Measurements from ENCODE around the gene CCL15. TPM values are rescaled to one million over a fixed set of nuclear protein-coding genes. Genes with fewer than 3 reads are reported as not detected.

CCL15 gene
- total RNA-seq, 1 donor from 2014 or later = not detected

GRCh38 chr17:35991075-35991474 is 10.3 kb downstream of the CCL15 start:
- no peaks in the 10 kb centered on the region for H3K4me1 ChIP-seq
- DNase-seq (ENCODE audit: extremely low spot score in 2 of 2) = no peak
- H3K27ac ChIP-seq = no peak overlapping the region
- H3K36me3 ChIP-seq = no peaks in the 10 kb centered on the region
- TF ChIP-seq POLR2AphosphoS5 (IDR thresholded peaks at IDR 0.05; ENCODE audit: insufficient read depth in 1 of 2, low read depth in 1 of 2) (no peak), POLR2A (IDR thresholded peaks at IDR 0.05) (no peak), CTCF (IDR thresholded peaks at IDR 0.05) (no peak)
- no peaks in the 10 kb centered on the region for H3K9me3 ChIP-seq
- intact Hi-C loops (cut with DNase I) = no loop called here
- H3K27me3 ChIP-seq = no peaks in the 10 kb centered on the region
- H3K4me3 ChIP-seq = no peak overlapping the region

- H3K27me3 ChIP-seq = no peaks in the 10 kb centered on the region
- DNase-seq (ENCODE audit: extremely low spot score in 2 of 2) = no peak
- H3K27ac ChIP-seq = no peak overlapping the region
- no peaks in the 10 kb centered on the region for H3K4me1 ChIP-seq
- intact Hi-C loops (cut with DNase I) = no loop called here
- no peak overlapping the region for H3K4me3 ChIP-seq
- H3K36me3 ChIP-seq = no peaks in the 10 kb centered on the region
- H3K9me3 ChIP-seq = no peaks in the 10 kb centered on the region
- TF ChIP-seq POLR2A (IDR thresholded peaks at IDR 0.05) (no peak), POLR2AphosphoS5 (IDR thresholded peaks at IDR 0.05; ENCODE audit: insufficient read depth in 1 of 2, low read depth in 1 of 2) (peak in 1 of 2 donors; percentile 49), CTCF (IDR thresholded peaks at IDR 0.05) (no peak)
Observed at GRCh38 chr17:35988164-35988563, 13.2 kb downstream of the CCL15 start.

GRCh38 chr17:35986643-35987042 is 14.7 kb downstream of the CCL15 start, which contains the start of gene CCL14:
Gene CCL14, minus strand, starts transcription at chr17:35986729. Its CDS starts 80 bp downstream, at chr17:35986649.
- Histone ChIP-seq H3K27me3 (no peaks in the 10 kb centered on the region), H3K4me3 (peak within 1 kb of the TSS; percentile 10 to 35), H3K4me1 (no peaks in the 10 kb centered on the region), H3K36me3 (no peaks in the 10 kb centered on the region), H3K27ac (no peak within 1 kb of the TSS), H3K9me3 (no peaks in the 10 kb centered on the region)
- TF ChIP-seq POLR2AphosphoS5 (IDR thresholded peaks at IDR 0.05; ENCODE audit: insufficient read depth in 1 of 2, low read depth in 1 of 2) = no peak
- DNase-seq (ENCODE audit: extremely low spot score in 2 of 2) = no peak
- intact Hi-C loops (cut with DNase I) = no loop called here

- no peaks in the 10 kb centered on the region for H3K27me3 ChIP-seq
- H3K36me3 ChIP-seq = no peaks in the 10 kb centered on the region
- no peak for DNase-seq (ENCODE audit: extremely low spot score in 2 of 2)
- H3K4me1 ChIP-seq = no peaks in the 10 kb centered on the region
- TF ChIP-seq POLR2A (IDR thresholded peaks at IDR 0.05) (no peak), CTCF (IDR thresholded peaks at IDR 0.05) (no peak), POLR2AphosphoS5 (IDR thresholded peaks at IDR 0.05; ENCODE audit: insufficient read depth in 1 of 2, low read depth in 1 of 2) (no peak)
- H3K4me3 ChIP-seq = peak overlapping the region in 1 of 2 donors; percentile 35
- no peak overlapping the region for H3K27ac ChIP-seq
- intact Hi-C loops (cut with DNase I) = no loop called here
- no peaks in the 10 kb centered on the region for H3K9me3 ChIP-seq
Observed at GRCh38 chr17:35984140-35984539, 17.2 kb downstream of the CCL15 start.

GRCh38 chr17:35982409-35983191 is 18.8 kb downstream of the CCL15 start:
- no peak overlapping the region for H3K27ac ChIP-seq
- no peak for TF ChIP-seq POLR2AphosphoS5 (IDR thresholded peaks at IDR 0.05; ENCODE audit: insufficient read depth in 1 of 2, low read depth in 1 of 2)
- no peak for TF ChIP-seq POLR2A (IDR thresholded peaks at IDR 0.05)
- no peak for TF ChIP-seq CTCF (IDR thresholded peaks at IDR 0.05)
- intact Hi-C loops (cut with DNase I) = no loop called here
- H3K27me3 ChIP-seq = no peaks in the 10 kb centered on the region
- H3K36me3 ChIP-seq = no peaks in the 10 kb centered on the region
- no peak overlapping the region for H3K4me3 ChIP-seq
- DNase-seq (ENCODE audit: extremely low spot score in 2 of 2) = no peak
- no peaks in the 10 kb centered on the region for H3K9me3 ChIP-seq
- H3K4me1 ChIP-seq = no peaks in the 10 kb centered on the region

Measured in vagina (tissue), 2 donors.